Measurements from ENCODE around the gene ALOXE3.

ALOXE3 gene

GRCh38 chr17:8100763-8101162 lies 17.6 kb downstream of the ALOXE3 start:
- Histone ChIP-seq H3K27me3 (ENCODE audit: low read depth, low read length) (peaks cover 4% of the 10 kb centered on the region), H3K4me1 (ENCODE audit: control insufficient read depth in 1 of 2, insufficient read depth in 2 of 2, low read length in 2 of 2) (no peaks in the 10 kb centered on the region), H3K36me3 (ENCODE audit: control insufficient read depth in 1 of 2, insufficient read depth in 2 of 2, low read length in 2 of 2) (no peaks in the 10 kb centered on the region), H3K4me3 (ENCODE audit: low read depth in 1 of 2, low read length in 2 of 2) (no peak overlapping the region), H3K27ac (ENCODE audit: low read length) (no peak overlapping the region), H3K9me3 (ENCODE audit: control insufficient read depth in 1 of 2, low read length in 2 of 2) (no peaks in the 10 kb centered on the region)

GRCh38 chr17:8100111-8100510 lies 18.2 kb downstream of the ALOXE3 start:
- no peaks in the 10 kb centered on the region for H3K36me3 ChIP-seq (ENCODE audit: control insufficient read depth in 1 of 2, insufficient read depth in 2 of 2, low read length in 2 of 2)
- H3K9me3 ChIP-seq (ENCODE audit: control insufficient read depth in 1 of 2, low read length in 2 of 2) = no peaks in the 10 kb centered on the region
- H3K4me1 ChIP-seq (ENCODE audit: control insufficient read depth in 1 of 2, insufficient read depth in 2 of 2, low read length in 2 of 2) = no peaks in the 10 kb centered on the region
- no peak overlapping the region for H3K27ac ChIP-seq (ENCODE audit: low read length)
- peaks cover 6% of the 10 kb centered on the region for H3K27me3 ChIP-seq (ENCODE audit: low read depth, low read length)
- no peak overlapping the region for H3K4me3 ChIP-seq (ENCODE audit: low read depth in 1 of 2, low read length in 2 of 2)

- Histone ChIP-seq H3K27ac (ENCODE audit: low read length) (no peak overlapping the region), H3K9me3 (ENCODE audit: control insufficient read depth in 1 of 2, low read length in 2 of 2) (no peaks in the 10 kb centered on the region), H3K4me3 (ENCODE audit: low read depth in 1 of 2, low read length in 2 of 2) (no peak overlapping the region), H3K27me3 (ENCODE audit: low read depth, low read length) (peaks cover 6% of the 10 kb centered on the region), H3K4me1 (ENCODE audit: control insufficient read depth in 1 of 2, insufficient read depth in 2 of 2, low read length in 2 of 2) (no peaks in the 10 kb centered on the region), H3K36me3 (ENCODE audit: control insufficient read depth in 1 of 2, insufficient read depth in 2 of 2, low read length in 2 of 2) (no peaks in the 10 kb centered on the region)
These were observed 21.8 kb downstream of the ALOXE3 start for GRCh38 chr17:8096541-8096940.

GRCh38 chr17:8095361-8095760 lies 23.0 kb downstream of the ALOXE3 start:
- no peak overlapping the region for H3K27ac ChIP-seq (ENCODE audit: low read length)
- no peaks in the 10 kb centered on the region for H3K4me1 ChIP-seq (ENCODE audit: control insufficient read depth in 1 of 2, insufficient read depth in 2 of 2, low read length in 2 of 2)
- no peak overlapping the region for H3K4me3 ChIP-seq (ENCODE audit: low read depth in 1 of 2, low read length in 2 of 2)
- H3K36me3 ChIP-seq (ENCODE audit: control insufficient read depth in 1 of 2, insufficient read depth in 2 of 2, low read length in 2 of 2) = no peaks in the 10 kb centered on the region
- peaks cover 8% of the 10 kb centered on the region for H3K27me3 ChIP-seq (ENCODE audit: low read depth, low read length)
- no peaks in the 10 kb centered on the region for H3K9me3 ChIP-seq (ENCODE audit: control insufficient read depth in 1 of 2, low read length in 2 of 2)

- Histone ChIP-seq H3K4me3 (ENCODE audit: low read depth in 1 of 2, low read length in 2 of 2) (no peak overlapping the region), H3K9me3 (ENCODE audit: control insufficient read depth in 1 of 2, low read length in 2 of 2) (no peaks in the 10 kb centered on the region), H3K27me3 (ENCODE audit: low read depth, low read length) (peaks cover 16% of the 10 kb centered on the region), H3K36me3 (ENCODE audit: control insufficient read depth in 1 of 2, insufficient read depth in 2 of 2, low read length in 2 of 2) (no peaks in the 10 kb centered on the region), H3K4me1 (ENCODE audit: control insufficient read depth in 1 of 2, insufficient read depth in 2 of 2, low read length in 2 of 2) (no peaks in the 10 kb centered on the region), H3K27ac (ENCODE audit: low read length) (no peak overlapping the region)
These were observed 27.2 kb downstream of the ALOXE3 start for GRCh38 chr17:8091033-8091687.

GRCh38 chr17:8089728-8090127 lies 28.6 kb downstream of the ALOXE3 start:
- H3K4me1 ChIP-seq (ENCODE audit: control insufficient read depth in 1 of 2, insufficient read depth in 2 of 2, low read length in 2 of 2) = no peaks in the 10 kb centered on the region
- no peaks in the 10 kb centered on the region for H3K36me3 ChIP-seq (ENCODE audit: control insufficient read depth in 1 of 2, insufficient read depth in 2 of 2, low read length in 2 of 2)
- no peak overlapping the region for H3K27ac ChIP-seq (ENCODE audit: low read length)
- peaks cover 10% of the 10 kb centered on the region for H3K27me3 ChIP-seq (ENCODE audit: low read depth, low read length)
- H3K9me3 ChIP-seq (ENCODE audit: control insufficient read depth in 1 of 2, low read length in 2 of 2) = no peaks in the 10 kb centered on the region
- no peak overlapping the region for H3K4me3 ChIP-seq (ENCODE audit: low read depth in 1 of 2, low read length in 2 of 2)

- Histone ChIP-seq H3K27ac (ENCODE audit: low read length) (no peak overlapping the region), H3K4me1 (ENCODE audit: control insufficient read depth in 1 of 2, insufficient read depth in 2 of 2, low read length in 2 of 2) (no peaks in the 10 kb centered on the region), H3K27me3 (ENCODE audit: low read depth, low read length) (peaks cover 10% of the 10 kb centered on the region)
These were observed 30.4 kb downstream of the ALOXE3 start for GRCh38 chr17:8087952-8088230.

GRCh38 chr17:8087075-8087951 lies 31.0 kb downstream of the ALOXE3 start, which contains the start of gene ALOX12B:
Gene ALOX12B, minus strand, starts transcription at chr17:8087716. Its CDS starts 274 bp downstream, at chr17:8087442.
- no peak within 1 kb of the TSS for H3K4me3 ChIP-seq (ENCODE audit: low read depth in 1 of 2, low read length in 2 of 2)
- H3K27me3 ChIP-seq (ENCODE audit: low read depth, low read length) = peaks cover 10% of the 10 kb centered on the region
- no peak within 1 kb of the TSS for H3K27ac ChIP-seq (ENCODE audit: low read length)
- no peaks in the 10 kb centered on the region for H3K4me1 ChIP-seq (ENCODE audit: control insufficient read depth in 1 of 2, insufficient read depth in 2 of 2, low read length in 2 of 2)
- H3K36me3 ChIP-seq (ENCODE audit: control insufficient read depth in 1 of 2, insufficient read depth in 2 of 2, low read length in 2 of 2) = no peaks in the 10 kb centered on the region
- no peaks in the 10 kb centered on the region for H3K9me3 ChIP-seq (ENCODE audit: control insufficient read depth in 1 of 2, low read length in 2 of 2)

More at GRCh38 chr17:8087952-8088230, 30.4 kb downstream of the ALOXE3 start:
- Histone ChIP-seq H3K9me3 (ENCODE audit: control insufficient read depth in 1 of 2, low read length in 2 of 2) (no peaks in the 10 kb centered on the region), H3K36me3 (ENCODE audit: control insufficient read depth in 1 of 2, insufficient read depth in 2 of 2, low read length in 2 of 2) (no peaks in the 10 kb centered on the region), H3K4me3 (ENCODE audit: low read depth in 1 of 2, low read length in 2 of 2) (no peak overlapping the region)

GRCh38 chr17:8084250-8084649 lies 34.1 kb downstream of the ALOXE3 start:
- Histone ChIP-seq H3K27ac (ENCODE audit: low read length) (no peak overlapping the region), H3K4me1 (ENCODE audit: control insufficient read depth in 1 of 2, insufficient read depth in 2 of 2, low read length in 2 of 2) (peaks cover 0 to 10% of the 10 kb centered on the region in 2 donors), H3K27me3 (ENCODE audit: low read depth, low read length) (peaks cover 13% of the 10 kb centered on the region)

GRCh38 chr17:8082292-8082691 lies 36.0 kb downstream of the ALOXE3 start:
- Histone ChIP-seq H3K27me3 (ENCODE audit: low read depth, low read length) (peaks cover 15% of the 10 kb centered on the region), H3K9me3 (ENCODE audit: control insufficient read depth in 1 of 2, low read length in 2 of 2) (no peaks in the 10 kb centered on the region), H3K4me3 (ENCODE audit: low read depth in 1 of 2, low read length in 2 of 2) (no peak overlapping the region), H3K36me3 (ENCODE audit: control insufficient read depth in 1 of 2, insufficient read depth in 2 of 2, low read length in 2 of 2) (no peaks in the 10 kb centered on the region), H3K27ac (ENCODE audit: low read length) (no peak overlapping the region), H3K4me1 (ENCODE audit: control insufficient read depth in 1 of 2, insufficient read depth in 2 of 2, low read length in 2 of 2) (peaks cover 0 to 12% of the 10 kb centered on the region in 2 donors)

More at GRCh38 chr17:8084250-8084649, 34.1 kb downstream of the ALOXE3 start:
- Histone ChIP-seq H3K9me3 (ENCODE audit: control insufficient read depth in 1 of 2, low read length in 2 of 2) (no peaks in the 10 kb centered on the region), H3K36me3 (ENCODE audit: control insufficient read depth in 1 of 2, insufficient read depth in 2 of 2, low read length in 2 of 2) (no peaks in the 10 kb centered on the region), H3K4me3 (ENCODE audit: low read depth in 1 of 2, low read length in 2 of 2) (no peak overlapping the region)

- no peak overlapping the region for H3K27ac ChIP-seq (ENCODE audit: low read length)
- no peak overlapping the region for H3K4me3 ChIP-seq (ENCODE audit: low read depth in 1 of 2, low read length in 2 of 2)
- no peaks in the 10 kb centered on the region for H3K36me3 ChIP-seq (ENCODE audit: control insufficient read depth in 1 of 2, insufficient read depth in 2 of 2, low read length in 2 of 2)
- H3K4me1 ChIP-seq (ENCODE audit: control insufficient read depth in 1 of 2, insufficient read depth in 2 of 2, low read length in 2 of 2) = peaks cover 0 to 12% of the 10 kb centered on the region in 2 donors
- H3K27me3 ChIP-seq (ENCODE audit: low read depth, low read length) = peaks cover 15% of the 10 kb centered on the region
- no peaks in the 10 kb centered on the region for H3K9me3 ChIP-seq (ENCODE audit: control insufficient read depth in 1 of 2, low read length in 2 of 2)
These were observed 36.4 kb downstream of the ALOXE3 start for GRCh38 chr17:8081876-8082275.

Measured in muscle layer of duodenum (tissue), 2 donors.